Stimulated activated naive CD8-positive, alpha-beta T cell treated with anti-CD3 and anti-CD28 coated beads, Interleukin-15, amount 100 ng/mL, for 72 hours (primary cell): ENCODE measurements around the gene FKBP8.
A peak's percentile ranks its signal among the peaks of the same experiment; 100 is the strongest.

Experiments
- ATAC-seq: fragments of 150-1000 bp; cut with Tn5 transposase; 2 replicates; pipeline ENCODE4 v1.10.0; 2021; ENCODE audit warnings: mild to moderate bottlenecking, moderate library complexity
- DNase-seq, 2 donors: peaks; one replicate each; pipeline ENCODE4 v3.0.0; 2021 to 2022
- H3K27ac Mint-ChIP-seq, 2 donors: one replicate each; pipeline ENCODE4 v1.8.0; 2022; ENCODE audit warnings: mild to moderate bottlenecking in 2 of 2, mixed read lengths in 2 of 2, moderate library complexity in 2 of 2
- H3K27me3 Mint-ChIP-seq: one replicate; pipeline ENCODE4 v1.8.0; 2022; ENCODE audit warnings: mixed read lengths
- H3K4me1 Mint-ChIP-seq: one replicate; pipeline ENCODE4 v1.8.0; 2022; ENCODE audit warnings: mild to moderate bottlenecking, mixed read lengths
- H3K4me3 Mint-ChIP-seq, 2 donors: one replicate each; pipeline ENCODE4 v1.8.0; 2022; ENCODE audit warnings: mild to moderate bottlenecking in 2 of 2, mixed read lengths in 2 of 2, moderate library complexity in 1 of 2
- H3K9me3 Mint-ChIP-seq, 2 donors: one replicate each; pipeline ENCODE4 v1.8.0; 2022; ENCODE audit warnings: mixed read lengths in 2 of 2

Gene FKBP8

GRCh38 chr19:18518639-18519038 is 24.7 kb downstream of the FKBP8 start:
- H3K27me3 Mint-ChIP-seq: no peaks in the 10 kb centered on the region
- no peak overlapping the region for H3K4me3 Mint-ChIP-seq
- DNase-seq (no peak), ATAC-seq (no peak)
- H3K27ac Mint-ChIP-seq: no peak overlapping the region
- H3K9me3 Mint-ChIP-seq: no peaks in the 10 kb centered on the region
- H3K4me1 Mint-ChIP-seq: peaks cover 57% of the 10 kb centered on the region

- no peak overlapping the region for H3K27ac Mint-ChIP-seq
Observed at GRCh38 chr19:18517606-18518005, 25.8 kb downstream of the FKBP8 start.

GRCh38 chr19:18515959-18516358 is 27.4 kb downstream of the FKBP8 start:
- Mint-ChIP-seq H3K27me3 (no peaks in the 10 kb centered on the region), H3K4me1 (peaks cover 58% of the 10 kb centered on the region), H3K4me3 (no peak overlapping the region), H3K27ac (peak overlapping the region in 1 of 2 donors; percentile 80), H3K9me3 (no peaks in the 10 kb centered on the region)
- ATAC-seq: no peak
- DNase-seq: no peak

More at GRCh38 chr19:18517606-18518005, 25.8 kb downstream of the FKBP8 start:
- ATAC-seq: no peak
- Mint-ChIP-seq H3K4me3 (no peak overlapping the region), H3K4me1 (peaks cover 63% of the 10 kb centered on the region), H3K27me3 (no peaks in the 10 kb centered on the region), H3K9me3 (no peaks in the 10 kb centered on the region)
- no peak for DNase-seq

DNA sequence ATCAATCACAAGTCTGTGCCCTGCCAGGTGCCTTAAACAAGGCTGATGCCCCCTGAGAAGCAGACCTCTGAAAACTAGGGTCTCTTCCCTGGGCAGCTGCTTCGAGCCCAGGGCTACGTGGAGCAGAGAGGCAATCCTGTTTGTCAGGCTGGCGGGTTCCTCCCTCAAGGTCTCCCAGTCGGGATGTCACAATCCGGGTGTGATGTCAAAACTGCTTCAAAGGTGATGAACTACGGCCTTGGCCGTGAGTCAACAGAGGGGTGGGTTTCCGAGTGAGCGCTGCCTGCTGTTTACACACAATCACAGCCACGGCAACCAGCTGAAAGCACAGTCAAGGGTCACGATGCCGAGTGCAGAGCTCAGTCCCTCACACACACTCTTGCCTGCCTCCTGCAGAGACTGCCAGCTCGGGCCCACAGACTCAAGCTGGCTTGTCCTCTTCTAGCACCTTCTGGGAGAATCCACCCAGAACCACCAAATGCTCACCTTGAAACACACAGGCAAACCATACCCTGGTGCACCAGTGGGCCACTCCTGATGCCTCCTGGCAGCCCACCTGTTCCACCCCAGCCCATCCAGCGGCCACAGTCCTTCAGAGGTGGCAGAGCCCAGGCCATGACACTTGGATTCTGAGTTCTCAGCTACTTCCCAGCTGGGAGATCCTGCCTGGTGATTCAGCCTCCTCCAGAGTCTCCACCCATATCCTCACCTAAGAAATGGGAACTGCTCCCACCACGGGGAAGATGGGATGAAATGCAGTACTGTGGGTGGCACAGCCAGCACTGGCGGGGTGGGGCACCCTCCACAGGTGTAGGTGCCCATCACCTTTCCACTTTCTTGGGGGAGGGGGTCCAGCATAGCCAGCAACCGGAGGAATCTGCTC is 28.3 kb downstream of the FKBP8 start:
- H3K27me3 Mint-ChIP-seq: no peaks in the 10 kb centered on the region
- H3K4me1 Mint-ChIP-seq: peaks cover 63% of the 10 kb centered on the region
- ATAC-seq: no peak
- H3K27ac Mint-ChIP-seq: peak overlapping the region; percentile 16 to 83
- no peak for DNase-seq
- H3K9me3 Mint-ChIP-seq: no peaks in the 10 kb centered on the region
- H3K4me3 Mint-ChIP-seq: no peak overlapping the region

GRCh38 chr19:18513868-18514267 is 29.5 kb downstream of the FKBP8 start:
- ATAC-seq: no peak
- Mint-ChIP-seq H3K27ac (no peak overlapping the region), H3K27me3 (no peaks in the 10 kb centered on the region), H3K9me3 (no peaks in the 10 kb centered on the region), H3K4me3 (no peak overlapping the region), H3K4me1 (peaks cover 70% of the 10 kb centered on the region)
- DNase-seq: no peak

- ATAC-seq: no peak
- H3K9me3 Mint-ChIP-seq: no peaks in the 10 kb centered on the region
- no peak overlapping the region for H3K27ac Mint-ChIP-seq
- H3K4me3 Mint-ChIP-seq: no peak overlapping the region
- peaks cover 73% of the 10 kb centered on the region for H3K4me1 Mint-ChIP-seq
- no peak for DNase-seq
- no peaks in the 10 kb centered on the region for H3K27me3 Mint-ChIP-seq
Observed at GRCh38 chr19:18510216-18510615, 33.2 kb downstream of the FKBP8 start.

DNA sequence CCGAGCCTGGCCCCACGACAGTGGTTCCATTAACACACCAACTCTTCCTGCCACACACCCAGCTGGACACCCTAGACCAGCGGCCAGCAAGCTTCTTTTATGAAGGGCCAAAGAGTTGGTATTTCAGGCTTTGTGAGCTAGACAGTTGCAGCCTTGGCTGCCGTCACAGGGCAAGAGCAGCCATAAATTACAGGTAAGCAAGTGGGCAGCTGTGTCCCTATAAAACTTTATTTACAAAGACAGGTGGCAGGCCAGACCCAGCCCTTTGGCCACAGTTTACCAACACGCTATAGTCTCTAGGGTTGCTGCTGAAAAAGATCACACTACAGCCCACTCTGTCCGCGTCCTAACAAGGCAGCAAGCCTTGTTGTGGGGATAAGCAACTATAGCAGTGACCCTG is 34.8 kb downstream of the FKBP8 start:
- Mint-ChIP-seq H3K4me1 (peaks cover 76% of the 10 kb centered on the region), H3K27me3 (no peaks in the 10 kb centered on the region), H3K4me3 (no peak overlapping the region), H3K9me3 (no peaks in the 10 kb centered on the region), H3K27ac (no peak overlapping the region)
- no peak for DNase-seq
- no peak for ATAC-seq

- no peaks in the 10 kb centered on the region for H3K27me3 Mint-ChIP-seq
- H3K27ac Mint-ChIP-seq: peak overlapping the region; percentile 42 to 93
- peak overlapping the region; percentile 37 to 72 for H3K4me3 Mint-ChIP-seq
- peaks cover 76% of the 10 kb centered on the region for H3K4me1 Mint-ChIP-seq
- no peak for DNase-seq
- no peaks in the 10 kb centered on the region for H3K9me3 Mint-ChIP-seq
- no peak for ATAC-seq
Observed at GRCh38 chr19:18507727-18508440, 35.5 kb downstream of the FKBP8 start.

GRCh38 chr19:18507021-18507726 is 36.2 kb downstream of the FKBP8 start:
- peak; percentile 66 for ATAC-seq
- Mint-ChIP-seq H3K9me3 (no peaks in the 10 kb centered on the region), H3K4me3 (peak overlapping the region; percentile 37 to 72)

GRCh38 chr19:18506101-18506930 is 37.1 kb downstream of the FKBP8 start:
- Mint-ChIP-seq H3K9me3 (no peaks in the 10 kb centered on the region), H3K27ac (peak overlapping the region; percentile 46 to 90), H3K27me3 (no peaks in the 10 kb centered on the region), H3K4me3 (peak overlapping the region in 1 of 2 donors; percentile 72), H3K4me1 (peaks cover 91% of the 10 kb centered on the region)
- ATAC-seq (peak; percentile 26), DNase-seq (no peak)

More at GRCh38 chr19:18507021-18507726, 36.2 kb downstream of the FKBP8 start:
- Mint-ChIP-seq H3K4me1 (peaks cover 82% of the 10 kb centered on the region), H3K27ac (peak overlapping the region; percentile 42 to 93), H3K27me3 (no peaks in the 10 kb centered on the region)
- no peak for DNase-seq

- H3K9me3 Mint-ChIP-seq: no peaks in the 10 kb centered on the region
- DNase-seq (peak in 1 of 2 donors; percentile 35), ATAC-seq (peak; percentile 60)
- H3K27ac Mint-ChIP-seq: peak overlapping the region; percentile 76 to 83
- peak overlapping the region; percentile 42 to 60 for H3K4me3 Mint-ChIP-seq
- no peaks in the 10 kb centered on the region for H3K27me3 Mint-ChIP-seq
- peaks cover 98% of the 10 kb centered on the region for H3K4me1 Mint-ChIP-seq
Observed at GRCh38 chr19:18504886-18505610, 38.3 kb downstream of the FKBP8 start.

DNA sequence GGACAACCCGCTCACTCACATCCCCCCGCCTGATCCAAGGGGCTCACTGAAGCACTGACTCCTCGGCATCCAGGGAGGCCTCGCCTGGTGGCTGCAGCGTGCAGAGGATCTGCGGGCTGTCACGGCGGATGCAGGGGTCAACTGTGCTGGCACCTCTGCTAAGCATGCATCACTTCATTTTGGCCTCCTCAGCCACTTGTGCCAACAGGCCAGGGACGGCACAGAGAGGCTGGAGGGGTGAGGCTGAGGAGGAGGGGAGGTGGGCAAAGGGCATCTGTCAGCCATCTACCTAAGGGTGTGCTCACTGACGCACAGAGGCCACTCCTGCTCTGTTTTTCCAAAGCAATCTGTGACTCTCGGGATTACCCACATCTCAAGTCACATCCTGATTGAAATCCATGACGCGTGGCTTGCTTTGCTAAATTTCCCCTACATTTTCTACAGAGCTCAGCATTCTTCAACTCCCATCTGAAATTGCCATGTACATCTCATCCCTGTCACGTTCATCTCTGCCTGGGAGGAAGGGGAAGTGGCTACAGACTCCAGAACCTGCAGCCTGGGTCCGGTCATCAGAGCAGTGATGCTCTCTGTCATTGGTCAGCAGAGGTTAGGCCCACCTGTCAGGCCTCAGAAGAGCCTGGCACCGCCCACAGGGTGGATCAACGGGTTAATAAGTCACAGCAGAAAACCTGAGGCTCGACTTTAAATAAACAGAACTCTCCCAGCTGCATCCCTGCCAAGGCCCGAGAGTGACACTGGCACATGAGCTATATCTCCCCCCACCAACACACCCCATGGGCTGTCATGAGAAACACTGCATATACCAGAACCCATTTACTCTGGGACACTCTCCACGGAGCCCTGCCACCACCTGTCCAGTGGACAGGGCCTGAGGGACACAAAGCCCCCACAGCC is 39.1 kb downstream of the FKBP8 start:
- Mint-ChIP-seq H3K9me3 (no peaks in the 10 kb centered on the region), H3K27ac (no peak overlapping the region), H3K4me1 (peaks cover 98% of the 10 kb centered on the region), H3K4me3 (no peak overlapping the region), H3K27me3 (no peaks in the 10 kb centered on the region)
- no peak for DNase-seq
- ATAC-seq: no peak

GRCh38 chr19:18503337-18503970 is 39.9 kb downstream of the FKBP8 start:
- ATAC-seq: no peak
- Mint-ChIP-seq H3K27ac (no peak overlapping the region), H3K27me3 (no peaks in the 10 kb centered on the region), H3K9me3 (no peaks in the 10 kb centered on the region), H3K4me1 (peaks cover 98% of the 10 kb centered on the region), H3K4me3 (no peak overlapping the region)
- no peak for DNase-seq
